Vagina (tissue), 2 donors: ENCODE results near the gene CTBS. TPM values are rescaled to one million over a fixed set of nuclear protein-coding genes. Genes with fewer than 3 reads are reported as not detected.

ENCODE experiments used
- DNase-seq, 2 donors: peaks; one replicate each; pipeline ENCODE4 v3.0.0-alpha.2; 2017; ENCODE audit errors: extremely low spot score in 2 of 2
- H3K27ac ChIP-seq: fragments of 200-600 bp; sonication (generic); one replicate; pipeline ENCODE4 v1.5.1; 2019
- H3K27me3 ChIP-seq: fragments of 200-600 bp; sonication (generic); one replicate; pipeline ENCODE4 v1.5.1; 2019
- H3K36me3 ChIP-seq, 2 donors: fragments of 200-600 bp; sonication (generic); one replicate each; pipeline ENCODE4 v1.5.1; 2017 to 2019
- H3K4me1 ChIP-seq: fragments of 200-600 bp; sonication (generic); one replicate; pipeline ENCODE4 v1.5.1; 2019
- H3K4me3 ChIP-seq, 2 donors: fragments of 200-600 bp; sonication (generic); 1 replicate in 1 of 2; 2 replicates in 1 of 2; pipeline ENCODE4 v1.5.1; 2016 to 2019
- H3K9me3 ChIP-seq: fragments of 200-600 bp; sonication (generic); one replicate; pipeline ENCODE4 v1.5.1; 2019
- CTCF ChIP-seq, 3 experiments: fragments of 450-650 bp in 2 of 3; fragments of 200-600 bp in 1 of 3; sonication (generic) in 1 of 3; IDR thresholded peaks; one replicate each; pipeline ENCODE4 v1.5.1; 2017 to 2019; ENCODE audit warnings: antibody characterized with exemption in 3 of 3, mild to moderate bottlenecking in 2 of 3, moderate library complexity in 2 of 3
- POLR2A ChIP-seq, 2 donors: fragments of 450-650 bp; IDR thresholded peaks; one replicate each; pipeline ENCODE4 v1.6.1; 2017; ENCODE audit warnings: antibody characterized with exemption in 2 of 2, mild to moderate bottlenecking in 2 of 2, moderate library complexity in 2 of 2
- POLR2AphosphoS5 ChIP-seq, 2 donors: sonication (generic); formaldehyde crosslinking; IDR thresholded peaks; one replicate each; pipeline ENCODE4 v1.9.0; 2017; ENCODE audit warnings: antibody characterized with exemption in 2 of 2, mild to moderate bottlenecking in 2 of 2, low read depth in 1 of 2; ENCODE audit not compliant: insufficient read depth in 1 of 2
- intact Hi-C: fragments of 100-400 bp; cut with DNase I; formaldehyde crosslinking; loops from one replicate; pipeline ENCODE4 v1.15.1; 2023
- total RNA-seq: library from RNA; depleted of rRNA; stranded (reverse); fragments of >200 nt; gene quantifications from one replicate; pipeline ENCODE4 v1.2.3, GENCODE V29; 2016

CTBS gene
- total RNA-seq, 1 donor from 2014 or later = 9.3 TPM

GRCh38 chr1:84581648-84582047, 7.4 kb upstream of the CTBS start:
- H3K27me3 ChIP-seq = no peaks in the 10 kb centered on the region
- intact Hi-C loops = no loop called here
- no peaks in the 10 kb centered on the region for H3K9me3 ChIP-seq
- no peak overlapping the region for H3K27ac ChIP-seq
- H3K4me3 ChIP-seq = no peak overlapping the region
- no peak for DNase-seq
- TF ChIP-seq CTCF (IDR thresholded peaks at IDR 0.05) = no peak
- H3K4me1 ChIP-seq = peaks cover 12% of the 10 kb centered on the region
- no peaks in the 10 kb centered on the region for H3K36me3 ChIP-seq

- intact Hi-C loops = no loop called here
- TF ChIP-seq CTCF (IDR thresholded peaks at IDR 0.05) (no peak), POLR2AphosphoS5 (IDR thresholded peaks at IDR 0.05; ENCODE audit: insufficient read depth in 1 of 2, low read depth in 1 of 2) (no peak), POLR2A (IDR thresholded peaks at IDR 0.05) (no peak)
- no peaks in the 10 kb centered on the region for H3K27me3 ChIP-seq
- no peak for DNase-seq
- peaks cover 30% of the 10 kb centered on the region for H3K4me1 ChIP-seq
- peak overlapping the region; percentile 96 for H3K27ac ChIP-seq
- H3K36me3 ChIP-seq = no peaks in the 10 kb centered on the region
- H3K4me3 ChIP-seq = peak overlapping the region; percentile 63
- H3K9me3 ChIP-seq = no peaks in the 10 kb centered on the region
Measured at GRCh38 chr1:84574936-84575335, 696 bp upstream of the CTBS start.

GRCh38 chr1:84573481-84573966, 716 bp downstream of the CTBS start:
- TF ChIP-seq CTCF (IDR thresholded peaks at IDR 0.05) (no peak), POLR2AphosphoS5 (IDR thresholded peaks at IDR 0.05; ENCODE audit: insufficient read depth in 1 of 2, low read depth in 1 of 2) (no peak)
- Histone ChIP-seq H3K27me3 (no peaks in the 10 kb centered on the region), H3K4me3 (peak overlapping the region; percentile 63), H3K27ac (peak overlapping the region; percentile 96), H3K9me3 (no peaks in the 10 kb centered on the region), H3K4me1 (peaks cover 30% of the 10 kb centered on the region), H3K36me3 (no peaks in the 10 kb centered on the region)
- DNase-seq = no peak
- intact Hi-C loops = no loop called here

GRCh38 chr1:84571150-84571535, 3.1 kb downstream of the CTBS start:
- TF ChIP-seq POLR2A (IDR thresholded peaks at IDR 0.05) = no peak
- no peak for TF ChIP-seq CTCF (IDR thresholded peaks at IDR 0.05)
- no peak for TF ChIP-seq POLR2AphosphoS5 (IDR thresholded peaks at IDR 0.05; ENCODE audit: insufficient read depth in 1 of 2, low read depth in 1 of 2)
- intact Hi-C loops = no loop called here
- H3K36me3 ChIP-seq = no peaks in the 10 kb centered on the region
- no peaks in the 10 kb centered on the region for H3K27me3 ChIP-seq
- peaks cover 30% of the 10 kb centered on the region for H3K4me1 ChIP-seq
- no peak overlapping the region for H3K27ac ChIP-seq
- H3K9me3 ChIP-seq = no peaks in the 10 kb centered on the region
- DNase-seq = no peak
- H3K4me3 ChIP-seq = no peak overlapping the region

GRCh38 chr1:84570436-84571149, 3.6 kb downstream of the CTBS start:
- no peak for DNase-seq
- intact Hi-C loops = no loop called here

More at GRCh38 chr1:84570436-84571149, 3.6 kb downstream of the CTBS start:
- Histone ChIP-seq H3K4me3 (no peak overlapping the region), H3K27me3 (no peaks in the 10 kb centered on the region), H3K4me1 (peaks cover 30% of the 10 kb centered on the region), H3K36me3 (no peaks in the 10 kb centered on the region), H3K27ac (no peak overlapping the region), H3K9me3 (no peaks in the 10 kb centered on the region)
- no peak for TF ChIP-seq CTCF (IDR thresholded peaks at IDR 0.05)
- TF ChIP-seq POLR2A (IDR thresholded peaks at IDR 0.05) = no peak
- no peak for TF ChIP-seq POLR2AphosphoS5 (IDR thresholded peaks at IDR 0.05; ENCODE audit: insufficient read depth in 1 of 2, low read depth in 1 of 2)
